GM19025 (cell line): ENCODE data around the gene VASP.
"Not testable (repeated sequence)": the region's sequence is repeated elsewhere in the genome, so short reads cannot be mapped to it uniquely, and the experiment has no call there.

Experiments used
- ATAC-seq: cut with Tn5 transposase; IDR thresholded peaks from one replicate; pipeline ENCODE4 v1.9.1; 2021; ENCODE audit warnings: mild to moderate bottlenecking, low read depth, moderate library complexity; ENCODE audit not compliant: unreplicated experiment

Gene VASP

DNA sequence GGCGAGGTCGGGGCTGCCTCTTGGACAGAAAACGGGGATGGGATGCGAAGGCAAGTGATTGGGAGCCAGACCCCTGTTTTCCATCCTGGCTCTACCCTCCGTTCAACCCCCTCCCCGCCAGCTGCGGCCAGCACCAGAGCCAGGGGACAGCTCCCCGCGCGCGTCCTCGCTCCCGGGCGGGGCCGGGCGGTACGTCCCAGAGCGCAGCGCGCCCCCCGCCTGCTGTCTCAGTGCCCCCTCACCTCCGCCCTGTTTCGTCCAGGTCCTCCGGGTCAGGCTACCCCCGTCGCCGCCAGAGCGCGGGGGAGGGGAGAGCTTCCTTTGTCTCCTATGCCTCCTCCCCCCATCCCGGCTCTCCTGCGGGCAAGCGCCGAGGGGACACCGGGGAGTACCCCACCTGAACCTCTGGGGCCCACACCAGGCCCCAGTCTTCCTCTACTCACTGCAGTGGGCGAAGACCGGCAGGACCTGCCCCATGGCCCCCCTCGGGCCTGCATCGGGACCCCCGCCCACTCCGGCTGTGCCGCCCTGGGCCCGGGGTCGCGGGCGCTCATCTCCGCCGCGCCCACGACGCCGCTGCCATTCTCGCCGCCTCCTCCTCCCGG, 10.8 kb upstream of the VASP start:
- no peak for ATAC-seq

DNA sequence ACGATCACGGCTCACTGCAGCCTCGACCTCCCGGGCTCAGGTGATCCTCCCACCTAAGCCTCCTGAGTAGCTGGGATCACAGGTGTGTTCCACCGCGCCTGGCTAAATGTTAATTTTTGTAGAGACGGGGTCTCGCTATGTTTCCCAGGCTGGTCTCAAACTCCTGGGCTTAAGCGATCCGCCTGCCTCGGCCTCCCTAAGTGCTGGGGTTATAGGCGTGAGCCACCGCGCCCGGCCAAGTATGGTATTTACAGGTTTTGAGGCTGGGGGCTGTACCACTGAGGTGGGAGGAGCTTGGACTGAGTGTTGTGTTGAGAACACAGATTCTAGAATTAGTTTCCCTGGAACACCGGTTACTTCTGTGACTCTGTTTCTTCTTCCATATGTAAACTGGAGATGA, 9.5 kb upstream of the VASP start:
- ATAC-seq: no peak

DNA sequence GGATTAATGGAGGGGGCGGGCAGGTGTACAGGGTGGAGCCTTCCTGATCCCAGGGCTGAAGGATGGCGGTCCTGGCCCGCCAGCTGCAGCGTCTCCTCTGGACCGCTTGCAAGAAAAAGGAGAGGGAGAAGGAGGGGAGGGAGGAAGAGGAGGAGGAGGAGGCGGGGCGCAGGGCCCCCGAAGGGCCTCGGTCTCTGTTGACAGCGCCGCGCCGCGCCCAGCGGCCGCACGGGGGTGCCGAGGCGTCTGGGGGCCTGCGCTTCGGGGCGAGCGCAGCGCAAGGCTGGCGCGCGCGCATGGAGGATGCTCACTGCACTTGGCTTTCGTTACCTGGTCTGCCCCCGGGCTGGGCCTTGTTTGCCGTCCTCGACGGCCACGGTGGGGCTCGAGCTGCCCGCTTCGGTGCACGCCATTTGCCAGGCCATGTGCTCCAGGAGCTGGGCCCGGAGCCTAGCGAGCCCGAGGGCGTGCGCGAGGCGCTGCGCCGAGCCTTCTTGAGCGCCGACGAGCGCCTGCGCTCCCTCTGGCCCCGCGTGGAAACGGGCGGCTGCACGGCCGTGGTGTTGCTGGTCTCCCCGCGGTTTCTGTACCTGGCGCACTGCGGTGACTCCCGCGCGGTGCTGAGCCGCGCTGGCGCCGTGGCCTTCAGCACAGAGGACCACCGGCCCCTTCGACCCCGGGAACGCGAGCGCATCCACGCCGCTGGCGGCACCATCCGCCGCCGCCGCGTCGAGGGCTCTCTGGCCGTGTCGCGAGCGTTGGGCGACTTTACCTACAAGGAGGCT, 8.7 kb upstream of the VASP start, which contains the start of gene PPM1N:
Gene PPM1N, plus strand, starts transcription at position 33 of the 785 bp plus-strand sequence. Its CDS starts 30 bp downstream, at position 63.
- no peak for ATAC-seq

DNA sequence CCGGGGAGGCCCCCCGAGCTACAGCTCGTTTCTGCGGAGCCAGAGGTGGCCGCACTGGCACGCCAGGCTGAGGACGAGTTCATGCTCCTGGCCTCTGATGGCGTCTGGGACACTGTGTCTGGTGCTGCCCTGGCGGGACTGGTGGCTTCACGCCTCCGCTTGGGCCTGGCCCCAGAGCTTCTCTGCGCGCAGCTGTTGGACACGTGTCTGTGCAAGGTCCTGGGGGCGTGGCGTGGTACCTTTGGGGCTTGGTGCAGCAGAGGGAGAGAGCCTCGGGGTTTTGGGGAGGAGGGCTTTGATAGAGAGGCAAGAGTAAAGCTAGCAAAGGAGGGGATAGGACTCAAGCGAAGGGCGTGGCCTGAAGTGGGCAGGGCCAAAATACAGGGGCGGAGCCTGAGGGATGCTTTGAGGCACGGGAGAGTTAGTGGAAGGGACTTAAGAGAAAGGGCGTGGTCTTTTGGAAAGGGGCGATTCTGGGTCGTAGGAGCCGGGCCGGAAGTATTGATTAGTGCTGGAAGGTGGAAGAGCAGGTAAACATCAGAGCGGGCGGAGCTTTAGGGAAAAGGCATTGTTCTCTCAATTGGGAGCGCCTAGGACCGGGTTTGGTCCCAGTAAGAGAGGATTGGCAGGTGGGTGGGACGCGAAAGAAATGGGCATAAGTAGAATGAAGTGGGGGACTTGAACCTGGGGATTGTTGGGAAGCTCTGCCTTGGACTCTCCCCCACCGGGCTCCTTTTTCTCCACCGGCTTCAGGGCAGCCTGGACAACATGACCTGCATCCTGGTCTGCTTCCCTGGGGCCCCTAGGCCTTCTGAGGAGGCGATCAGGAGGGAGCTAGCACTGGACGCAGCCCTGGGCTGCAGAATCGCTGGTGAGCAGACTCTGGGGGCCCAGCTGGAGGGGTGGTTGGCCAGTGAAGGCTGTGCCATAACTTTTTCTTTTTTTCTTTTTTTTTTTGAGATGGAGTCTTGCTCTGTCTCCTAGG, 7.8 kb upstream of the VASP start:
- ATAC-seq: no peak

DNA sequence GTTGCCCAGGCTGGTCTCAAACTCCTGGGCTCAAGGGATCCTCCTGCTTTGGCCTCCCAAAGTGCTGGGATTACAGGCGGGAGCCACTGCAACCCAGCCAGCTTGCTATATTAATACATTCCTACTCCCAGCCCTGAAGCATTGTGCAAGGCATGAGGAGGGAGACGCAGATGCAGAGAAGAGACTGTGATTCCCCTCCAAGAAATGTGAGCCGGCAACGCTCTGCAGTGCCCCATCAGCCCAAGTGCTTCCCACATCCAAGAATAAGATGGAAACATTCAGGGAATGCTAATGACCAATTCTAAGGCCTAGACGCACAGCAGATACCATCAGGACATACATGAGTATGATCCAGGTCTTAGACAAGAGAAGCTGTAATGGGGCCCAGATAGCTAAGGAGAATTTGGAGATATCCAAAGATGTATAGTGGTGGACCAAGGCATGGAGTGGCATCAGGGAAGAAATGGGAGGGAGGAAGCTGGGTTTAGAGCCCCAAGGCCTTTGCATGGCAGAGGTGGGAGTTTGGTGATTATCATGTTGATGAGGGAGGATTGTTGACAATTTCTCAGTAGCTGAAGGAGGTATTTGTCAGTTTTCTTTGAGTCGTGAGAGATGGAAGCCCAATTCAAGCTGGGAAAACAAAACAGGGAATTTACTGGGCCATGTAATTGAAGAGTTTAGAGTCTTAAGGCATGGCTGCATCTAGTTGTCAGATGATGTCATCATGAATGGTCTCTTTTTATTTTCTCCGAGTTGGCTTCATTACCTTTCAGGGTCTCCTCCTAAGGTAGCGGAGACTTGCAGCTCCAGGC, 6.2 kb upstream of the VASP start:
- no peak for ATAC-seq

DNA sequence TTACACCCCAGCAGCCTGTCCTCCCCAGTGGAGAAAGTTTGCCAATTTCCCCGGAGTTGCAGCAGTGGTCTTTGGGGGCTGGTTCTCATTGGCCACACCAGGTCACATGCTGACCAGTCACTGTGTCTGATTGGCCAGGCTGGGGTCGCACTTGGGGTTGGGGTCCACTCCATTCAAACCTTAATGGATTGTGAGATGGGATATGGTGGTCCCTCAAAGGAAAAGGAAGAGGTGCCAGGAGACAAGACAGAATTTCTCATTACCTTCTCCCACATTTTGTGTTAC, 5.6 kb upstream of the VASP start:
- ATAC-seq: no peak

DNA sequence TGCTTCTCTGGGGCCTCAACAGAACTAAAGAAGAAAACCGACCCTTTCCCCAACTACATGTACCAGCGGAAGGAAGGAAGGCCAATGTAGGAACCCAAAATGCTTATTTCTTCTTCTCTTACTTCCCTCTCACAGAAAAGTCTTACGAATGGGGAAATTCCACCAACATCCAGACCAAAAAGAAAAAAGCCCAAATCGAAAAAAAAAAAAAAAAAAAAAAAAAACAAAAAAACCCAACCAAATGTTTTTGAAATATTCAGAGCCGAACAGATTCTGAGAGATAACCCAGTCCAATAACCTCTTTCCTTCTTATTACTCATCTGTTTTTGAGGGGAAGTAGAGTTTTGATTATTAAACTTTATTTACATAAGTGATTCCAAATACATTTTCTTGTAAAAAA, 5.2 kb upstream of the VASP start:
- no peak for ATAC-seq

DNA sequence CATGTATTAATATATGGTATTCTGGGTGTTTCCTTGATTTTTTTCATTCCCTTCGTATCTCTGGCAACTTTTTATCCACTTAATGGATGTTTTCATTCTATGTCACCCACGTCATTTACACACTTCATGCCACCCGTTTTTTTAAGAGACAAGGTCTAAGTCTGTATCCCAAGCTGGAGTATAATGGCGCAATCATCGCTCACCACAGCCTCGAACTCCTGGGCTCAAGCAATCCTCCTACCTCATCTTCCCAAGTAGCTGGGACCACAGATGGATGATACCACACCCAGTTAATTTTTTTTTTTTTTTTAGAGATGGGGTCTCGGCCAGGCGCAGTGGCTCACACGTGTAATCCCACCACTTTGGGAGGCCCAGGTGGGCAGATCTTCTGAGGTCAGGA, 3.4 kb upstream of the VASP start:
- ATAC-seq: no peak

DNA sequence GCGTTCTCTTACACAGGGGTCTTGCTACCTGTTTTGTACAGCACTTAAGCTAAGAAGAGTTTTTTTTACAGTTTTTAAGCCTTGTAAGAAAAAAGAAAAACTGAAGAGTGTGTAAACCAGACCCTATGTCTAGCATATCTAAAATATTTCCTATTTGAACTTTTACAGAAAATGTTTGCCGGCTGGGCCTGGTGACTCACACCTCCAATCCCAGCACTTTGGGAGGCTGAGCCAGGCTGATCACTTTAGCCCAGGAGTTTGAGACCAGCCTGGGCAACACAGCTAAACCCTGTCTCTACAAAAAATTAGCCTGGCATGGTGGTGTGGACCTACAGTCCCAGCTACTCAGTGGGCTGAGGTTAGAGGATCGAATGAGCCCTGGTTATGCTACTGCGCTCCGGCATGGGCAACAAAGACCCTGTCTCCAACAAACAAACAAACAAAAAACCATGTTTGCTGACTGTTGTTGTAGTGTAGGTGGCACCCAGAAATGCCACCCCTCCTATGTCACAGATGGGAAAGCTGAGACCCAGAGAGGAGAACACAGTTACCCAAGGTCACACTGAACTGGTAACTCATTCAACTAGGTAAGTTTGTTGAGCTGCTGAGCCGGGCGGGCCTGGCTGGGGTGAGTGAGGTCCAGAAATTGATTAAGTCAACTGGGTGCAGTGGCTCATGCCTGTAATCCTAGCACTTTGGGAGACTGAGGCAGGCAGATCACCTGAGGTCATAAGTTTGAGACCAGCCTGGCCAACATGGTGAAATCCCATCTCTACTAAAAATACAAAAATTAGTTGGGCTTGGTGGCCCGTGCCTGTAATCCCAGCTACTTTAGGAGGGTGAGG, 1.9 kb upstream of the VASP start:
- ATAC-seq: no peak

DNA sequence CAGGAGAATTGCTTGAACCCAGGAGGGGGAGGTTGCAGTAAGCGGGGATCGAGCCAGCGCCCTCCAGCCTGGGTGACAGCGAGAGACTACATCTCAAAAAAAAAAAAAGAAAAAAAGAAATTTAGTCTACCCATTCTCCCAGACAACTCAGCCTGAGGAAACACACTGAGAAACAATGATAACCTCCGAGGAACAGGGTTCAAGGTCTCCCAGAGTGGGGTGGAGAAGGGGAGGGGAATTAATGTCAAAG, 1.4 kb upstream of the VASP start:
- ATAC-seq: no peak

DNA sequence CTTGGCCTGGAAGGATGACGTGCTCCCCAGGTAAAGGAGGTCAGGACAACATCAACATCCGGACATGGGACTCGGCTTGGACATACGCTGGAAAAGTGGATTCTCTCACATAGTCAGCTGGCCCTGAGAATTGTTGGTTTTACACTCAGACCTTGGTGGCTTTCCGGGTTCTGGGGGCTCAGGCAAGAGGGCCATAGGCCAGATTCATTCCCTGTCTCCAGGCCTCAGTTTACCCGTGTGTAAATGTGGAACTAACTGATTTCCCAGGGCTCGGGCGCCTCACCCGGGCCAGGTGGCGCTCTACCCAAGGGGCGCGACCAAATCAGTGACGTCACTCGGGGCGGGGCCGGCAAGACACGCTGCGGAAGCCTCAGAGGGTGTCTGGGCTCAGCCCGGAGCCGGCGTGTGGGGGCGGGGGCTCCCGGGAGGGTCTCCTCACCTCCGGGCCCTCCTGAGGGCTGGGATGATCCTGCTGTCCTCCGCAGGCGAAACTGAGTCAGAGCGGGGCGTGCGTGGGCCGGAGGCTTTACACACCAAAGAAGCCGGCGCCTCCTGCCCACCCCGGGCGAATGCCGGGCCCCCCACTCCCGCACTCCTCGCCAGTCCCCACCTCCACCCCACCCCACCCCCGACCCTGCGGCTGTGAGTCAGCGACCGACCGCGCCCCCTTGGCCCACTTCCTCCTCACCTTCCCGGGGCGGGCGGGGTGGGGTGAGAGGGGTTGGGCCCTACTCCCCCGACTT, 862 bp upstream of the VASP start:
- ATAC-seq: peak; percentile 58

DNA sequence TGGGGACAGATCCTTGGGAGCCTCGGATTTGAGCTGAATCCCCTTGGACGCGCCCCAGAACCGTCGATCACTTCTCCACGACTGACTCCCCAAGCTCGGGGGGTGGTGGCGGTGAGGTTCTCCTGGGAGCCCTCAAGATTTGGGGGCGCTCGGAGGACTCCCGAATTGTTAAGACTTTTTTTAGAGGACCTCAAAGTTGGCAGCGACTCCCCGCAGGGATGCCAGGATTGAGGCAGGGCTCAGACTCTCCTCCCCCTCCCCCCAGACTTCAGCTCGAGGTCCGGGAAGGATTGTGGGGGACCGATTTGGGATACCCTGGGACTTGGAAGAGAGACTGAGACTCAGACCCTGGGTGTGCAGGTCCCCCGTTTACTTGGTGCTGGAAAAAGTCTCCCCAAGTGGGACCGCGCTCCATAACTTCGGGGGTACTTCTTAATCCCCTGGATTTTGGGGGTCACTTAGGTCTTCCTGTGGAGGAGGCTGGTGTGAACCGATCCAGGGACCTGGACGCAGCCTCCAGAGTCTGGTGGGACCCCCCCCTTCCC, 665 bp downstream of the VASP start:
- ATAC-seq: no peak

DNA sequence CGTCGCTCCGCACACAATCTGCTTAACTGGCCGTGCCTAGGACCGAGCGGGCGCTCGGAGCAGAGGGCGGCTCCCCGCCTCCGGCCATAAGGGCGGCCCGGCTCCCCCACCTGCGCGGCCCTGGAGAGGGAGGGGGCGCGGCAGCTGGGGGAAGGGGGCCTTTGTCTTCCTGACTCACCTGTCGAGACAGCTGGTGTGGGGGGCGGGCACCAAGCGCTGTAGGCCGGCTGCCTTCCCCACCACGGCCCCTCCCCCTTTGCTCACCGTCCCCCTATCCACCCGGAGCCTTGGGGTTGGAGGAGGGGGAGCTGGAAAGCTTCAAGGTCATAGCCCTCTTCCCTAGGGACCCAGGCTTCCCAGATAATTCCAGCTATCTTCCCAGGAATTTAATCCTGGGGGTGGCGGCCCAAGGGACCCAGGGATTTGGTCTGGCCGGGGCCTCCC, 1.2 kb downstream of the VASP start:
- ATAC-seq: no peak

DNA sequence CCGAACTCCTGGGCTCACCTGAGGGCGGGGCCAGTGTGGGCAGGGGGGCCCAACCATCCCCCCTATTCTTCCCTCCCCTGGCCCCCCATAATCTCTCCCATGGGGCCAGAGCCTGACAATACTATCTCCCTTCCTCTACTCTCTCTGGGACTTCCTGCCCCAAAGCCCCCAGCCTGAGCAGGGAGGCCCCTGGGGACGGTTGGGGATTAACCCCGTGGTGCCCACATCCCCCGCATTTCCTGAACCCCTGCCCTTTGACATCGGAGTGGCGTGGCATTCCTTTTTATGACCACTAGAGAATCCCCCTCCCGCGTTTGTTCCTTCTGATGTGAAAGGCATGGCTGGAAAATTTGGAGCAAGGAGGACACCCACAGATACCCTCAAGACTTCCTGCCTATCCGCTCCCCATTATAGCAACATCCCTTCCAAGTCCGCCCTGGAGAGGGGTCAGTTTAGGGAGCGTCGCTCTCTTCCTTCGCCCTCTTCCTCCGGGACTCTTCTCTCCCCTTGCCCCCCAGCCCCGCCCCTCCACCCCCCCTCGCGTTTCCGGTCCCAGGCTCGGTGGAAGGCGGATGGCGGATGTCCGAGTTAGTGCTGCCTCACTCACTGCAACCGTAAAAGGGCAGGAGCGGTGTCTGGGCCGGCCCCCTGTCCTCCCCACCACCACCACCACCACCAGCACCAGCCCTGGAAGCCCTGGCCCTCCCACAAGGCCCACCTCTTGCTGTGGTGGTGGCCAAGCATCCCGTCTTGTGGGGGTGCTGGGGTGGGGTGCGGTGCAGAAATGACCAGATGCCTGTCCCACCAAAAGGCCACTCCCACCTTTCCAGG, 1.8 kb downstream of the VASP start:
- no peak for ATAC-seq

DNA sequence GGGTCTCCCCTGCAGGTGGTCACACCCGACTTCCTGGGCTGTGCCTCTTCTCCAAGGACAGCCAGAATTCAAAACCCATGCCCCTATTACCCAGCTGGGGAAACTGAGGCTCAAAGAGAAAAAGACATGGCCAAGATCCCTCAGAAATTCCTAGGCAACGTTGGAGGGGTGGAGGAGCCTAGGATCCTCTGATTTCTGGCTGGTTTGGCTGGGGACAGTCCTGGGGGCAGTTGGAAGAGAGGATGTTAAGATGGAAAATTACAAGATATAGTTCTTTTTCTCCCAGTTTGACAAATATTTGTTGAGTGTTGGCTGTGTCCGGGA, 2.4 kb downstream of the VASP start:
- no peak for ATAC-seq

DNA sequence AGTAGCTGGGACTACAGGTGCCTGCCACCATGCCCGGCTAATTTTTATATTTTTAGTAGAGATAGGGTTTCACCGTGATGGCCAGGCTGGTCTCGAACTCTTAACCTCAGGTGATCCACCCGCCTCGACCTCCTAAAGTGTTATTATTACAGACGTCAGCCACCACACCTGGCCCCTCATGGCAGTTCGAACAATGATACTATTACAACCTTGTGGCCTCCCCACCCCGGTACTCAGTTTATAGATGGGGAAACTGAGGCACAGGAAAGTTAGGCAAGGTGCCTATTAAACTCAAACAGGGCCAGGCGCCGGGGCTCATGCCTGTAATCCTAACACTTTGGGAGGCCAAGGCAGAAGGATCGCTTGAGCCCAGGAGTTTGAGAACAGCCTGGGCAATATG, 3.1 kb downstream of the VASP start:
- ATAC-seq: not testable (repeated sequence)

DNA sequence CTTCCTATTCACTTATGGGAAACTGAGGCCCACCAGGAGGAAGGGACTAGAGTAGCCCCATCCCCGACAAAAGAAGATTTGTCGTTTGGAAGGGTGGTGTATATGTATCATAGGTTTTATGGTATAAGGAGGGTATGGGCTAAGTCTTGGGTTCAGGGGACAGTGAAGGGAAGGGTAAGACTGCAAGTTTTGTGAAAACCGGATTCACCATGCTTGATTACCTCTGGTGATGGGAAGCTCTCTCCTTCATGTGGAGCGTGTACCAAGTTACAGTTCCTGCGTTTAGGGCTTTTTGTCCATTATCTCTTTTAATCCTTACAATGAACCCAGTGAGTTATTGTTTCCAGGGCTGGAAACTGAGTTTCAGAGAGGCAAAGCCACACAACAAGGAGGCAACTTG, 3.8 kb downstream of the VASP start:
- ATAC-seq: no peak

DNA sequence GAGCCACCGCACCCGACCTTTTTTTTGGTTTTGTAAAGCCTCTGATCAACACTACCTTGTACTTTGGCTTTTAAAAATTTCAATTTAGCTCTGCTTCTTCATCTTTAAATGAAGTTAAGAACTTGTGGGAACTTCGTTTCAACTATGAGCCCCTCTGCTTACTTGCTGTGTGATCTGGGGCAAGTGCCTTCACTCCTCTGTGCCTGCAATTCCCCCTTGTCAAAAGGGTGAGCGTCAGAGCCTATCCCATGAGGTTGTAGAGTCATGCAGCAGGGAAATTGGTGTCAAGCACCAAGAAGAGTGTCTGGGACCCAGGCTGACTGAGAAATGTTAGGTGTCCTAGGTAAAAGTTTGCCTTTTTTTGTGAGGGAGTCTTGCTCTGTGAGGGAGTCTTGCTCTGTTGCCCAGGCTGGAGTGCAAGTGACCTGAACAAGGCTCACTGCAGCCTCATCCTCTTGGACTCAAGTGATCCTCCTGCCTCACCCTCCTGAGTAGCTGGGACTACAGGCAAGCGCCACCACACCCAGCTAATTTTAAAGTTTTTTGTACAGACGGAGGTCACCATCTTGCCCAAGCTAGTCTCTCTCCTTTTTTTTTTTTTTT, 5.7 kb downstream of the VASP start:
- ATAC-seq: no peak
